Panc1 (cell line): ENCODE results near the gene KRT12.

Experiments
- POLR2AphosphoS5 ChIP-seq: IDR thresholded peaks from 2 replicates; pipeline ENCODE4 v1.6.1; 2012; ENCODE audit warnings: mild to moderate bottlenecking, low read depth, low read length, moderate library complexity
- SIN3A ChIP-seq: IDR thresholded peaks from 2 replicates; pipeline ENCODE4 v1.6.1; 2012; ENCODE audit warnings: low read depth, mild to moderate bottlenecking, low read length, moderate library complexity, borderline replicate concordance; ENCODE audit not compliant: insufficient read depth
- TF ChIP-seq, protein P1 (sequence below): fragments of 450-650 bp; IDR thresholded peaks from 2 replicates; pipeline ENCODE4 v1.5.1; 2017; ENCODE audit warnings: mild to moderate bottlenecking
- TF ChIP-seq, protein P2 (sequence below), 2 experiments: IDR thresholded peaks; 2 replicates each; pipeline ENCODE4 v1.6.1; 2011 to 2012; ENCODE audit warnings: low read depth in 2 of 2, control low read depth in 1 of 2, low read length in 1 of 2, mild to moderate bottlenecking in 1 of 2, moderate library complexity in 1 of 2; ENCODE audit not compliant: insufficient read depth in 1 of 2

DNA sequence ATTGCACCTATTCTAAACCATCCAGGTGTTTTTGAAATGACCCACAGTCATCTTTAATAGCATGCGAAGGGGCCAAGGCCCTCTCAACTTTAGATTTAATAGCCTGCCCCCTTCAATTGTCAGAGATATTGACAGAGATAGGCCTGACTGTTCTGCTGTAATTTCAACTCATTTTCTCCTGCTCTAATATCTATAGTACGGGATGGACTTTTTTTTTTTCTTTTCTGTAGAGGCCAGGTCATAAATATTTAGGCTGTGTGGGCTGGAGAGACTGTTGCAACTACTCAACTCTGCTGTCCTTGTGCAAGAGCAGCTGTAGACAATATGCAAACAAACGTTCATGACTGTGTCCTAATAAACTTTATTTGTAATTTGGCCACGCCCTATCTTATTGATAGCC, 42.7 kb upstream of the KRT12 start:
- TF ChIP-seq SIN3A = no peak
- TF ChIP-seq, protein P1, sequence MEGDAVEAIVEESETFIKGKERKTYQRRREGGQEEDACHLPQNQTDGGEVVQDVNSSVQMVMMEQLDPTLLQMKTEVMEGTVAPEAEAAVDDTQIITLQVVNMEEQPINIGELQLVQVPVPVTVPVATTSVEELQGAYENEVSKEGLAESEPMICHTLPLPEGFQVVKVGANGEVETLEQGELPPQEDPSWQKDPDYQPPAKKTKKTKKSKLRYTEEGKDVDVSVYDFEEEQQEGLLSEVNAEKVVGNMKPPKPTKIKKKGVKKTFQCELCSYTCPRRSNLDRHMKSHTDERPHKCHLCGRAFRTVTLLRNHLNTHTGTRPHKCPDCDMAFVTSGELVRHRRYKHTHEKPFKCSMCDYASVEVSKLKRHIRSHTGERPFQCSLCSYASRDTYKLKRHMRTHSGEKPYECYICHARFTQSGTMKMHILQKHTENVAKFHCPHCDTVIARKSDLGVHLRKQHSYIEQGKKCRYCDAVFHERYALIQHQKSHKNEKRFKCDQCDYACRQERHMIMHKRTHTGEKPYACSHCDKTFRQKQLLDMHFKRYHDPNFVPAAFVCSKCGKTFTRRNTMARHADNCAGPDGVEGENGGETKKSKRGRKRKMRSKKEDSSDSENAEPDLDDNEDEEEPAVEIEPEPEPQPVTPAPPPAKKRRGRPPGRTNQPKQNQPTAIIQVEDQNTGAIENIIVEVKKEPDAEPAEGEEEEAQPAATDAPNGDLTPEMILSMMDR = no peak
- TF ChIP-seq, protein P2, sequence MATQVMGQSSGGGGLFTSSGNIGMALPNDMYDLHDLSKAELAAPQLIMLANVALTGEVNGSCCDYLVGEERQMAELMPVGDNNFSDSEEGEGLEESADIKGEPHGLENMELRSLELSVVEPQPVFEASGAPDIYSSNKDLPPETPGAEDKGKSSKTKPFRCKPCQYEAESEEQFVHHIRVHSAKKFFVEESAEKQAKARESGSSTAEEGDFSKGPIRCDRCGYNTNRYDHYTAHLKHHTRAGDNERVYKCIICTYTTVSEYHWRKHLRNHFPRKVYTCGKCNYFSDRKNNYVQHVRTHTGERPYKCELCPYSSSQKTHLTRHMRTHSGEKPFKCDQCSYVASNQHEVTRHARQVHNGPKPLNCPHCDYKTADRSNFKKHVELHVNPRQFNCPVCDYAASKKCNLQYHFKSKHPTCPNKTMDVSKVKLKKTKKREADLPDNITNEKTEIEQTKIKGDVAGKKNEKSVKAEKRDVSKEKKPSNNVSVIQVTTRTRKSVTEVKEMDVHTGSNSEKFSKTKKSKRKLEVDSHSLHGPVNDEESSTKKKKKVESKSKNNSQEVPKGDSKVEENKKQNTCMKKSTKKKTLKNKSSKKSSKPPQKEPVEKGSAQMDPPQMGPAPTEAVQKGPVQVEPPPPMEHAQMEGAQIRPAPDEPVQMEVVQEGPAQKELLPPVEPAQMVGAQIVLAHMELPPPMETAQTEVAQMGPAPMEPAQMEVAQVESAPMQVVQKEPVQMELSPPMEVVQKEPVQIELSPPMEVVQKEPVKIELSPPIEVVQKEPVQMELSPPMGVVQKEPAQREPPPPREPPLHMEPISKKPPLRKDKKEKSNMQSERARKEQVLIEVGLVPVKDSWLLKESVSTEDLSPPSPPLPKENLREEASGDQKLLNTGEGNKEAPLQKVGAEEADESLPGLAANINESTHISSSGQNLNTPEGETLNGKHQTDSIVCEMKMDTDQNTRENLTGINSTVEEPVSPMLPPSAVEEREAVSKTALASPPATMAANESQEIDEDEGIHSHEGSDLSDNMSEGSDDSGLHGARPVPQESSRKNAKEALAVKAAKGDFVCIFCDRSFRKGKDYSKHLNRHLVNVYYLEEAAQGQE (IDR thresholded peaks at IDR 0.05; ENCODE audit: insufficient read depth in 1 of 2, low read depth in 2 of 2, low read length in 1 of 2) = no peak
- TF ChIP-seq POLR2AphosphoS5 = no peak
